ENCODE data around the gene C11orf68.

C11orf68 gene

GRCh38 chr11:65868076-65868667 lies 50.7 kb downstream of the C11orf68 start:
- Histone ChIP-seq H3K36me3 (ENCODE audit: control insufficient read depth, insufficient read depth, low read length) (peaks cover 40% of the 10 kb centered on the region), H3K9ac (ENCODE audit: low read length) (no peak overlapping the region), H3K4me3 (ENCODE audit: low read depth, low read length) (peak overlapping the region; percentile 65), H3K27ac (ENCODE audit: low read depth, low read length) (no peak overlapping the region), H3K4me1 (ENCODE audit: control insufficient read depth, insufficient read depth, low read length) (peaks cover 12% of the 10 kb centered on the region), H3K9me3 (ENCODE audit: control insufficient read depth, insufficient read depth, low read depth, low read length) (no peaks in the 10 kb centered on the region), H3K27me3 (ENCODE audit: control insufficient read depth, insufficient read depth, low read length) (0 out of 2 replicates have a peak, but pooled peaks cover 2% of the 10 kb centered on the region)

GRCh38 chr11:65867284-65868071 lies 51.4 kb downstream of the C11orf68 start:
- Histone ChIP-seq H3K4me3 (ENCODE audit: low read depth, low read length) (peak overlapping the region; percentile 65), H3K9me3 (ENCODE audit: control insufficient read depth, insufficient read depth, low read depth, low read length) (no peaks in the 10 kb centered on the region), H3K27me3 (ENCODE audit: control insufficient read depth, insufficient read depth, low read length) (0 out of 2 replicates have a peak, but pooled peaks cover 2% of the 10 kb centered on the region), H3K9ac (ENCODE audit: low read length) (no peak overlapping the region), H3K4me1 (ENCODE audit: control insufficient read depth, insufficient read depth, low read length) (peaks cover 12% of the 10 kb centered on the region), H3K36me3 (ENCODE audit: control insufficient read depth, insufficient read depth, low read length) (peaks cover 46% of the 10 kb centered on the region), H3K27ac (ENCODE audit: low read depth, low read length) (no peak overlapping the region)
